HepG2 (cell line): ENCODE results near the gene EXOC7. TPM values are rescaled to one million over a fixed set of nuclear protein-coding genes. Genes with fewer than 3 reads are reported as not detected.

Source experiments
- ATAC-seq: fragments of 200-7000 bp; cut with Tn5 transposase; 3 replicates; pipeline ENCODE4 v1.9.1; 2020; ENCODE audit warnings: mild to moderate bottlenecking, moderate library complexity
- BruUV-seq: library from RNA; stranded (reverse); fragments of 400-500 nt; replicated peaks from 2 replicates; lab custom pipeline; 2021; lab: Mats Ljungman, UMichigan
- CTCF ChIA-PET: fragments of 300-600 bp; formaldehyde crosslinking; extraction: SDS; loops from one replicate; lab custom pipeline; 2021; ENCODE audit warnings: low total read pairs, inconsistent platforms, low intra/inter-chr PET ratio; lab: Yijun Ruan, JAX
- POLR2A ChIA-PET: fragments of 350-600 bp; sonication (Branson Sonifier 250); formaldehyde crosslinking; loops from one replicate; lab custom pipeline; 2020; ENCODE audit warnings: antibody characterized with exemption, inconsistent platforms; lab: Yijun Ruan, JAX
- DNase-seq: peaks from one replicate; pipeline ENCODE4 v3.0.0-alpha.2; 2015; ENCODE audit warnings: low spot score
- FAIRE-seq: peaks from 3 replicates; lab custom pipeline; 2011; peaks lifted over from hg19 to GRCh38; lab: Jason Lieb, UNC
- H2AFZ ChIP-seq: one replicate; pipeline ENCODE4 v1.6.1; 2011; ENCODE audit warnings: low read length, inconsistent platforms
- H3K27ac ChIP-seq: fragments of 300-600 bp; 3 replicates; pipeline ENCODE4 v1.8.0; 2011; ENCODE audit warnings: mixed run types, mild to moderate bottlenecking, mixed read lengths, low read length, inconsistent platforms; ENCODE audit not compliant: insufficient read depth; ENCODE audit errors: extremely low read length
- H3K27me3 ChIP-seq, 2 experiments: fragments of 200-600 bp in 1 of 2; 2 replicates in 1 of 2; 3 replicates in 1 of 2; pipeline versions ENCODE4 v1.6.0 to v1.8.0; 2011; ENCODE audit warnings: low read length in 2 of 2, mild to moderate bottlenecking in 2 of 2, moderate library complexity in 2 of 2, inconsistent platforms in 1 of 2; ENCODE audit not compliant: insufficient read depth in 2 of 2, control insufficient read depth in 1 of 2
- H3K36me3 ChIP-seq, 2 experiments: fragments of 200-600 bp in 1 of 2; replicated peaks in 1 of 2; 2 replicates in 1 of 2; 3 replicates in 1 of 2; pipeline versions ENCODE4 v1.5.1 to v1.8.0; 2011; ENCODE audit warnings: low read length in 2 of 2, inconsistent platforms in 1 of 2; ENCODE audit not compliant: insufficient read depth in 2 of 2, control insufficient read depth in 1 of 2
- H3K4me1 ChIP-seq: 2 replicates; pipeline ENCODE4 v1.5.1; 2012; ENCODE audit warnings: low read length, inconsistent platforms; ENCODE audit not compliant: insufficient read depth
- H3K4me2 ChIP-seq: 2 replicates; pipeline ENCODE4 v1.6.0; 2011; ENCODE audit warnings: low read depth, low read length, inconsistent platforms
- H3K4me3 ChIP-seq, 3 experiments: fragments of 200-600 bp in 1 of 3; sonication (generic), shearing (Covaris generic) in 1 of 3; replicated peaks in 1 of 3; 2 replicates each; pipeline ENCODE4 v1.5.1; 2011 to 2016; ENCODE audit warnings: low read length in 3 of 3, inconsistent platforms in 2 of 3, low read depth in 2 of 3, mild to moderate bottlenecking in 2 of 3, control low read depth in 1 of 3, mixed read lengths in 1 of 3; ENCODE audit not compliant: insufficient read depth in 1 of 3
- H3K79me2 ChIP-seq: one replicate; pipeline ENCODE4 v1.6.1; 2011; ENCODE audit warnings: low read length, inconsistent platforms; ENCODE audit not compliant: insufficient read depth
- H3K9ac ChIP-seq: 2 replicates; pipeline ENCODE4 v1.6.0; 2011; ENCODE audit warnings: mild to moderate bottlenecking, low read depth, low read length, inconsistent platforms; ENCODE audit not compliant: insufficient read depth
- H3K9me3 ChIP-seq: 2 replicates; pipeline ENCODE4 v1.5.1; 2012; ENCODE audit warnings: mild to moderate bottlenecking, low read length
- H4K20me1 ChIP-seq: 2 replicates; pipeline ENCODE4 v1.6.0; 2011; ENCODE audit warnings: inconsistent platforms, mild to moderate bottlenecking, low read length, moderate library complexity; ENCODE audit not compliant: insufficient read depth
- HBP1 ChIP-seq: IDR thresholded peaks from 2 replicates; pipeline ENCODE4 v1.6.1; 2016; ENCODE audit warnings: low read depth, control low read depth
- HHEX ChIP-seq: IDR thresholded peaks from 2 replicates; pipeline ENCODE4 v1.6.1; 2016; ENCODE audit warnings: control low read depth
- RELA ChIP-seq: sonication (generic); formaldehyde crosslinking; IDR thresholded peaks from 2 replicates; pipeline ENCODE4 v1.4.0; 2020; ENCODE audit warnings: missing genetic modification reagents
- TFDP1 ChIP-seq: IDR thresholded peaks from 2 replicates; pipeline ENCODE4 v1.6.1; 2016; ENCODE audit warnings: missing compliant biosample characterization, missing genetic modification reagents, borderline replicate concordance
- YY1 ChIP-seq: IDR thresholded peaks from 2 replicates; pipeline ENCODE4 v1.6.1; 2011; ENCODE audit warnings: low read length, low read depth, moderate library complexity, mild to moderate bottlenecking; ENCODE audit not compliant: insufficient read depth, insufficient replicate concordance
- ZBTB38 ChIP-seq: sonication (generic); formaldehyde crosslinking; IDR thresholded peaks from 2 replicates; pipeline ENCODE4 v1.5.1; 2020; ENCODE audit warnings: mild to moderate bottlenecking, missing genetic modification reagents
- ZSCAN29 ChIP-seq: sonication (generic); formaldehyde crosslinking; conservative IDR thresholded peaks from 2 replicates; pipeline ENCODE4 v1.4.0; 2020; ENCODE audit warnings: mild to moderate bottlenecking, missing genetic modification reagents
- WGBS: methylation state at CpG from one replicate; pipeline ENCODE4 v1.1.6; 2017; ENCODE audit warnings: low lambda C conversion rate; 5-methylcytosine and 5-hydroxymethylcytosine counted together
- in situ Hi-C: cut with HindIII; loops from 2 replicates; pipeline ENCODE4 v1.10.0; 2017; ENCODE audit warnings: low pct_unique_long_range_greater_than_20kb; ENCODE audit not compliant: extremely low pct_ligation_motif_present
- intact Hi-C: fragments of 100-400 bp; cut with micrococcal nuclease; formaldehyde crosslinking; loops from one replicate; pipeline ENCODE4 v1.10.0; 2022; ENCODE audit not compliant: unreplicated experiment
- polyA plus RNA-seq, 8 experiments: library from polyadenylated mRNA; depleted of rRNA in 3 of 8; stranded (reverse) in 7 of 8; unstranded in 1 of 8; fragments of >200 nt; fragmentation: Illumina TruSeq in 4 of 8; extraction: Trizol in 4 of 8; gene quantifications; 2 replicates each; pipeline versions ENCODE4 v1.2.1 to v1.2.3, GENCODE V29; 2011 to 2016; ENCODE audit warnings: low read depth in 4 of 8, missing spikeins in 1 of 8, mixed read lengths in 1 of 8; ENCODE audit not compliant: insufficient read depth in 1 of 8
- total RNA-seq, 5 experiments: library from RNA; depleted of rRNA; stranded (reverse); fragments of >200 nt; fragmentation: Illumina TruSeq; extraction: Trizol; gene quantifications; 2 replicates each; pipeline ENCODE4 v1.2.3, GENCODE V29; 2016; ENCODE audit warnings: low read depth in 1 of 5
- TF ChIP-seq, protein P1 (sequence below), 2 experiments: sonication (generic) in 1 of 2; formaldehyde crosslinking in 1 of 2; IDR thresholded peaks; 2 replicates each; pipeline versions ENCODE4 v1.6.1 to v1.9.0; 2014 to 2022; ENCODE audit warnings: antibody characterized with exemption in 1 of 2, borderline replicate concordance in 1 of 2, inconsistent platforms in 1 of 2, low read depth in 1 of 2, missing genetic modification reagents in 1 of 2
- TF ChIP-seq, protein P2 (sequence below): IDR thresholded peaks from 2 replicates; pipeline ENCODE4 v1.6.1; 2012; ENCODE audit warnings: low read depth, low read length, improper control_type of control experiment

Gene EXOC7
- total and polyA plus RNA-seq, 2 of the 13 experiments (the other 11 are each of a cell fraction or from before 2014, with no cell fraction given): 86.9 to 116 TPM

DNA sequence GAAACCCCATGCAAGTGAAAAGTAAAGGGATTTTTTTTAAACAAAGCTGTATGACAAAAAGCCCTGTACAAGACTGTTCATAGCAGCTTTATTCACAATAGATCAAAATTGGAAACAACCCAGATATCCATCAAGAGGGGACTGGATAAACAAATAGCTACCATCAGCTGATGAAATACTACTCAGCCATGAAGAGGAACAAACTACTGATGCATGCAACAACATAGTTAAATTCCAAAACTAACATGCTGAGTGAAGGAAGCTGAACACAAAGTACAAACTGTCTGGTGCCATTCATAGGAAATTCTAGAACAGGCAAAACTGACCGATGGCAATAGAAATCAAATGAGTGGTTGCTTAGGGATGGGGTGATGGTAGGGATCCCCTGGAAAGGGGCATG, 22.3 kb upstream of the EXOC7 start:
- Histone ChIP-seq H3K27ac (no peak overlapping the region), H3K4me1 (peaks cover 17% of the 10 kb centered on the region), H3K9me3 (no peaks in the 10 kb centered on the region), H4K20me1 (no peaks in the 10 kb centered on the region), H3K4me2 (no peak overlapping the region), H3K36me3 (no peaks in the 10 kb centered on the region), H3K4me3 (no peak overlapping the region), H2AFZ (no peak overlapping the region), H3K27me3 (peaks cover 0 to 4% of the 10 kb centered on the region in 2 experiments; a peak in 3 of 5 replicates), H3K9ac (no peak overlapping the region), H3K79me2 (no peaks in the 10 kb centered on the region)
- ChIA-PET POLR2A (interaction anchor here (0.8 to 2.8 kb wide), 2 partner anchors 8 to 12 kb away, joined by 4 to 13 read pairs; no protein-coding TSS in a partner anchor), CTCF (interaction anchor here (2.9 kb wide), 1 partner anchor 28 kb away, joined by 11 read pairs; no protein-coding TSS in a partner anchor)
- DNase-seq: no peak
- FAIRE-seq: peak; percentile 4
- intact Hi-C loops (no loop called here), in situ Hi-C loops (no loop called here)
- 52% methylated on average over 1 of the region's 1 CpG for WGBS
- no peak for ATAC-seq
- no TSS peak for BruUV-seq
- no peak for TF ChIP-seq HBP1
- no peak for TF ChIP-seq RELA (CRISPR knock-in tag)
- no peak for TF ChIP-seq TFDP1 (CRISPR knock-in tag)
- TF ChIP-seq HHEX: no peak
- TF ChIP-seq, protein P1, sequence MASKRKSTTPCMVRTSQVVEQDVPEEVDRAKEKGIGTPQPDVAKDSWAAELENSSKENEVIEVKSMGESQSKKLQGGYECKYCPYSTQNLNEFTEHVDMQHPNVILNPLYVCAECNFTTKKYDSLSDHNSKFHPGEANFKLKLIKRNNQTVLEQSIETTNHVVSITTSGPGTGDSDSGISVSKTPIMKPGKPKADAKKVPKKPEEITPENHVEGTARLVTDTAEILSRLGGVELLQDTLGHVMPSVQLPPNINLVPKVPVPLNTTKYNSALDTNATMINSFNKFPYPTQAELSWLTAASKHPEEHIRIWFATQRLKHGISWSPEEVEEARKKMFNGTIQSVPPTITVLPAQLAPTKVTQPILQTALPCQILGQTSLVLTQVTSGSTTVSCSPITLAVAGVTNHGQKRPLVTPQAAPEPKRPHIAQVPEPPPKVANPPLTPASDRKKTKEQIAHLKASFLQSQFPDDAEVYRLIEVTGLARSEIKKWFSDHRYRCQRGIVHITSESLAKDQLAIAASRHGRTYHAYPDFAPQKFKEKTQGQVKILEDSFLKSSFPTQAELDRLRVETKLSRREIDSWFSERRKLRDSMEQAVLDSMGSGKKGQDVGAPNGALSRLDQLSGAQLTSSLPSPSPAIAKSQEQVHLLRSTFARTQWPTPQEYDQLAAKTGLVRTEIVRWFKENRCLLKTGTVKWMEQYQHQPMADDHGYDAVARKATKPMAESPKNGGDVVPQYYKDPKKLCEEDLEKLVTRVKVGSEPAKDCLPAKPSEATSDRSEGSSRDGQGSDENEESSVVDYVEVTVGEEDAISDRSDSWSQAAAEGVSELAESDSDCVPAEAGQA (IDR thresholded peaks at IDR 0.05; ENCODE audit: low read depth): no peak
- TF ChIP-seq, protein P1 (CRISPR knock-in tag; IDR thresholded peaks at IDR 0.05; ENCODE audit: borderline replicate concordance): no peak
- TF ChIP-seq, protein P2, sequence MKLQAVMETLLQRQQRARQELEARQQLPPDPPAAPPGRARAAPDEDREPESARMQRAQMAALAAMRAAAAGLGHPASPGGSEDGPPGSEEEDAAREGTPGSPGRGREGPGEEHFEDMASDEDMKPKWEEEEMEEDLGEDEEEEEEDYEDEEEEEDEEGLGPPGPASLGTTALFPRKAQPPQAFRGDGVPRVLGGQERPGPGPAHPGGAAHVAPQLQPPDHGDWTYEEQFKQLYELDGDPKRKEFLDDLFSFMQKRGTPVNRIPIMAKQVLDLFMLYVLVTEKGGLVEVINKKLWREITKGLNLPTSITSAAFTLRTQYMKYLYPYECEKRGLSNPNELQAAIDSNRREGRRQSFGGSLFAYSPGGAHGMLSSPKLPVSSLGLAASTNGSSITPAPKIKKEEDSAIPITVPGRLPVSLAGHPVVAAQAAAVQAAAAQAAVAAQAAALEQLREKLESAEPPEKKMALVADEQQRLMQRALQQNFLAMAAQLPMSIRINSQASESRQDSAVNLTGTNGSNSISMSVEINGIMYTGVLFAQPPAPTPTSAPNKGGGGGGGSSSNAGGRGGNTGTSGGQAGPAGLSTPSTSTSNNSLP: no peak
- no peak for TF ChIP-seq ZBTB38 (CRISPR knock-in tag)
- TF ChIP-seq YY1: no peak
- no peak for TF ChIP-seq ZSCAN29
